IMR-90 (cell line): ENCODE measurements around the gene TMEM163. TPM values are rescaled to one million over a fixed set of nuclear protein-coding genes. Genes with fewer than 3 reads are reported as not detected.

ENCODE experiments used
- ATAC-seq: fragments of 200-7000 bp; cut with Tn5 transposase; 2 replicates; pipeline ENCODE4 v1.9.1; 2020; ENCODE audit warnings: low read depth, mild to moderate bottlenecking, moderate library complexity
- BruUV-seq: library from RNA; stranded (reverse); fragments of 400-500 nt; replicated peaks from 2 replicates; lab custom pipeline; 2021; lab: Mats Ljungman, UMichigan
- CTCF ChIA-PET: fragments of 300-600 bp; formaldehyde crosslinking; extraction: SDS; loops from one replicate; lab custom pipeline; 2021; ENCODE audit warnings: antibody characterized with exemption; lab: Yijun Ruan, JAX
- POLR2A ChIA-PET: fragments of 300-600 bp; sonication (Branson Sonifier 250); formaldehyde crosslinking; loops from one replicate; lab custom pipeline; 2022; ENCODE audit warnings: antibody characterized with exemption; ENCODE audit not compliant: unreplicated experiment; lab: Charles Lee
- DNase-seq: peaks from one replicate; pipeline ENCODE4 v3.0.0; 2013
- H2AFZ ChIP-seq: replicated peaks from 2 replicates; pipeline ENCODE3; 2013; ENCODE audit warnings: low read length, mild to moderate bottlenecking; ENCODE audit not compliant: poor library complexity
- H2AK5ac ChIP-seq: 2 replicates; pipeline ENCODE4 v1.6.1; 2013; ENCODE audit warnings: low read depth, low read length, inconsistent platforms
- H2AK9ac ChIP-seq: replicated peaks from 2 replicates; pipeline ENCODE3; 2013; ENCODE audit warnings: mild to moderate bottlenecking, low read depth, low read length, moderate library complexity; ENCODE audit not compliant: poor library complexity
- H2BK120ac ChIP-seq: 2 replicates; pipeline ENCODE4 v1.6.1; 2013; ENCODE audit warnings: low read depth, low read length, inconsistent platforms
- H2BK15ac ChIP-seq: 3 replicates; pipeline ENCODE4 v1.6.1; 2013; ENCODE audit warnings: low read depth, low read length, inconsistent platforms
- H2BK20ac ChIP-seq: 2 replicates; pipeline ENCODE4 v1.6.1; 2013; ENCODE audit warnings: low read depth, mild to moderate bottlenecking, inconsistent platforms, low read length, moderate library complexity
- H2BK5ac ChIP-seq: 2 replicates; pipeline ENCODE4 v1.6.1; 2013; ENCODE audit warnings: mild to moderate bottlenecking, low read depth, low read length, inconsistent platforms; ENCODE audit not compliant: poor library complexity, severe bottlenecking
- H3K14ac ChIP-seq: replicated peaks from 2 replicates; pipeline ENCODE4 v1.6.1; 2013; ENCODE audit warnings: low read depth, low read length, inconsistent platforms
- H3K18ac ChIP-seq: 2 replicates; pipeline ENCODE4 v1.6.1; 2013; ENCODE audit warnings: low read depth, low read length, control low read depth
- H3K23ac ChIP-seq: 2 replicates; pipeline ENCODE4 v1.6.1; 2013; ENCODE audit warnings: low read depth, low read length, inconsistent platforms
- H3K27ac ChIP-seq: 2 replicates; pipeline ENCODE4 v1.5.1; 2013; ENCODE audit warnings: mild to moderate bottlenecking, control low read depth, low read length; ENCODE audit not compliant: insufficient read depth
- H3K27me3 ChIP-seq: 2 replicates; pipeline ENCODE4 v1.6.1; 2013; ENCODE audit warnings: low read length; ENCODE audit not compliant: control insufficient read depth, insufficient read depth
- H3K36me3 ChIP-seq: 2 replicates; pipeline ENCODE4 v1.6.1; 2013; ENCODE audit warnings: low read length, mixed read lengths; ENCODE audit not compliant: control insufficient read depth, insufficient read depth
- H3K4ac ChIP-seq: 2 replicates; pipeline ENCODE4 v1.6.1; 2013; ENCODE audit warnings: low read depth, low read length, inconsistent platforms
- H3K4me1 ChIP-seq: 2 replicates; pipeline ENCODE4 v1.6.1; 2013; ENCODE audit warnings: low read length, mixed read lengths; ENCODE audit not compliant: control insufficient read depth, insufficient read depth
- H3K4me2 ChIP-seq: 2 replicates; pipeline ENCODE4 v1.6.1; 2013; ENCODE audit warnings: low read depth, mild to moderate bottlenecking, control low read depth, low read length, moderate library complexity
- H3K4me3 ChIP-seq: 2 replicates; pipeline ENCODE4 v1.5.1; 2013; ENCODE audit warnings: low read depth, mild to moderate bottlenecking, control low read depth, low read length, moderate library complexity; ENCODE audit not compliant: insufficient read depth
- H3K56ac ChIP-seq: 2 replicates; pipeline ENCODE4 v1.6.1; 2013; ENCODE audit warnings: low read length, inconsistent platforms; ENCODE audit not compliant: insufficient read depth; ENCODE audit errors: extremely low read depth
- H3K79me1 ChIP-seq, 2 experiments: 2 replicates each; pipeline ENCODE4 v1.6.1; 2013; ENCODE audit warnings: low read length in 2 of 2, inconsistent platforms in 1 of 2, low read depth in 1 of 2
- H3K9ac ChIP-seq: 2 replicates; pipeline ENCODE4 v1.6.1; 2013; ENCODE audit warnings: low read depth, low read length, control low read depth
- H3K9me1 ChIP-seq: 2 replicates; pipeline ENCODE4 v1.6.1; 2013; ENCODE audit warnings: low read length, inconsistent platforms; ENCODE audit not compliant: insufficient read depth
- H3K9me3 ChIP-seq: 2 replicates; pipeline ENCODE4 v1.6.1; 2013; ENCODE audit warnings: low read length; ENCODE audit not compliant: control insufficient read depth, insufficient read depth
- H4K20me1 ChIP-seq: 2 replicates; pipeline ENCODE4 v1.6.1; 2013; ENCODE audit warnings: low read length, inconsistent platforms; ENCODE audit not compliant: insufficient read depth
- H4K5ac ChIP-seq: 2 replicates; pipeline ENCODE4 v1.6.1; 2013; ENCODE audit warnings: mild to moderate bottlenecking, low read depth, low read length, control low read depth
- H4K8ac ChIP-seq, 2 experiments: 2 replicates each; pipeline ENCODE4 v1.6.1; 2013; ENCODE audit warnings: low read depth in 2 of 2, low read length in 2 of 2, control low read depth in 1 of 2, inconsistent platforms in 1 of 2
- H4K91ac ChIP-seq: 2 replicates; pipeline ENCODE4 v1.6.1; 2013; ENCODE audit warnings: low read depth, low read length, inconsistent platforms; ENCODE audit not compliant: insufficient read depth
- BHLHE40 ChIP-seq: fragments of 150-350 bp; IDR thresholded peaks from 2 replicates; pipeline ENCODE4 v1.6.1; 2016; ENCODE audit warnings: mild to moderate bottlenecking, low read depth, low read length
- CEBPB ChIP-seq: IDR thresholded peaks from 2 replicates; pipeline ENCODE4 v1.6.1; 2012; ENCODE audit warnings: low read depth, low read length, improper control_type of control experiment
- RAD21 ChIP-seq: IDR thresholded peaks from 2 replicates; pipeline ENCODE4 v1.6.1; 2012; ENCODE audit warnings: low read length, improper control_type of control experiment
- SMC3 ChIP-seq: fragments of 150-350 bp; IDR thresholded peaks from 2 replicates; pipeline ENCODE4 v1.6.1; 2016; ENCODE audit warnings: low read depth, mild to moderate bottlenecking, antibody characterized with exemption, low read length, moderate library complexity
- WGBS, 2 experiments: methylation state at CpG; one replicate each; pipeline versions ENCODE4 v1.1.5 to v1.1.7; 2013; ENCODE audit warnings: missing lambda C conversion rate in 2 of 2; ENCODE audit not compliant: insufficient read length in 1 of 2; ENCODE audit errors: extremely low coverage in 2 of 2; 5-methylcytosine and 5-hydroxymethylcytosine counted together
- dilution Hi-C: fragments of 300-500 bp; cut with HindIII; formaldehyde crosslinking; loops from one replicate; pipeline ENCODE4 v1.14.3; 2018; ENCODE audit warnings: low sequenced_read_pairs; ENCODE audit not compliant: unreplicated experiment
- in situ Hi-C: fragments of 300-500 bp; cut with MboI; formaldehyde crosslinking; loops from 3 replicates; pipeline ENCODE4 v1.14.3; 2019; ENCODE audit warnings: low sequenced_read_pairs, inconsistent platforms, mixed read lengths
- intact Hi-C: fragments of 100-400 bp; cut with micrococcal nuclease; formaldehyde crosslinking; loops from 2 replicates; pipeline ENCODE4 v1.10.0; 2022
- polyA plus RNA-seq, 3 experiments: library from polyadenylated mRNA; depleted of rRNA; stranded (reverse); fragments of >200 nt; gene quantifications; 2 replicates each; pipeline ENCODE4 v1.2.3, GENCODE V29; 2012; ENCODE audit warnings: low replicate concordance in 1 of 3
- total RNA-seq: library from RNA; depleted of rRNA; stranded (reverse); fragments of >200 nt; gene quantifications from 2 replicates; pipeline ENCODE4 v1.2.3, GENCODE V29; 2012

Gene TMEM163
- total and polyA plus RNA-seq, 2 of the 4 experiments (the other 2 are of a cell fraction) = not detected

GRCh38 chr2:134764164-134764563 is 45.4 kb upstream of the TMEM163 start:
- Histone ChIP-seq H2AK5ac (no peak overlapping the region), H3K4me3 (no peak overlapping the region), H3K4ac (no peak overlapping the region), H3K79me1 (no peaks in the 10 kb centered on the region), H3K4me2 (no peak overlapping the region), H3K23ac (no peak overlapping the region), H3K18ac (no peak overlapping the region), H4K91ac (no peak overlapping the region), H2AFZ (no peak overlapping the region), H3K4me1 (no peaks in the 10 kb centered on the region), H2BK5ac (no peak overlapping the region), H3K9me3 (no peaks in the 10 kb centered on the region), H3K36me3 (no peaks in the 10 kb centered on the region), H3K27ac (no peak overlapping the region), H4K8ac (no peak overlapping the region), H4K20me1 (no peaks in the 10 kb centered on the region), H2BK20ac (no peak overlapping the region), H3K9me1 (no peaks in the 10 kb centered on the region), H3K14ac (no peak overlapping the region), H2AK9ac (no peak overlapping the region), H3K56ac (no peak overlapping the region), H3K27me3 (peaks cover 1% of the 10 kb centered on the region; the same call in 1 of the 2 replicates), H3K9ac (no peak overlapping the region), H2BK15ac (no peak overlapping the region), H4K5ac (no peak overlapping the region), H2BK120ac (no peak overlapping the region)
- intact Hi-C loops (no loop called here), in situ Hi-C loops (no loop called here), dilution Hi-C loops (no loop called here)
- ChIA-PET POLR2A (no interaction called here), CTCF (interaction anchor here (0.6 kb wide), 1 partner anchor 496 kb away, joined by 4 read pairs; no protein-coding TSS in a partner anchor)
- no peak for TF ChIP-seq SMC3
- no peak for TF ChIP-seq RAD21
- TF ChIP-seq CEBPB = no peak
- no peak for TF ChIP-seq BHLHE40
- no TSS peak for BruUV-seq
- no peak for ATAC-seq
- WGBS, 2 experiments = no CpG with 5 or more reads among the region's 1 CpG
- DNase-seq = no peak
